ENCODE results near the gene MRPL43. TPM values are rescaled to one million over a fixed set of nuclear protein-coding genes. Genes with fewer than 3 reads are reported as not detected.

Gene MRPL43
- total RNA-seq, 2 experiments from 2014 or later: 47.0 to 50.1 TPM

DNA sequence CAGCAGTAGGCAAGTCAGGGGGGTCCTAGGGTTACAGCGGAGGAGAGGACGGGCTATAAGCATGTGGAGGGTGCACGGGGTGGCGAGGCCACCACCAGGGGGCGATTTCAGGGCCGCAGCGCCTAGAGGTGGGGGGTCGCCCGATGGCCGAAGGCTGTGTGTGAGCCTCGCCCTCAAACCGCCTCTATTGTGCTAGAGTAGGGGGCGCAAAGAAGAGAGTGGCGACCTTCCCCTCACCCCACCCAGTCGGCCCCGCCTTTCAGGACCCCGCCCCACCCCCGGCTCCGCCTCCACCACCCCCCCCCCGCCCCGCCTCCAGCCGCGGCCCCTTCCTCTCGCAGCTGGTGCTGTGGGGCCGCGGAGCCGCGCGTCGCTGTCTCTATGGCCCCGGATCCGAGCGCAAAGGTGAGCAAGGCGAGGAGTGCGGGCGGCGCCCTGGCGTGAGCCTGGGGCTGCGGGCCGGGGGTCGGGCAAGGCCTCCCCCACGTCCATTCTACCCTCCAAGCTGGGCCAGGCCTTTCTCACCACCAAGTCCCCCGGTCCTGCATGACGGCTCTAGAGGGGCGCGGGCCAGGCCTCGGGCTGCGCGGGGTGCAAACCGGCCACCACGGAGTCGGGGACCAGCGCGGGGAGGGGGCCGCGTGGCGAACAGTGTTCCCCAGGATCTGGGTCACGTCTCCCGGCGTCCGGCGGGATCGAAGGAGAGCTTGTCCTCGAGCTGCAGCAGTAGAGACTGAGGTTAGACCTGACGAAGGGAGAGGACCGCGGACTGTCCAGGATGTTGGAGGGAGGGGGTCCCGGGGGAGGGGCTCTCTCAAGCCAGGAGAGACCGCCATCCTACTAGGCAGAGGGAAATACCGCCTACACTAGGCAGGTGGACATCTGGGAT is 17.9 kb downstream of the MRPL43 start, which contains the start of gene SEMA4G:
Gene SEMA4G, plus strand, starts transcription at position 318 of the 889 bp plus-strand sequence. CDS start 3,409 bp downstream, outside the sequence.
- no peak within 1 kb of the TSS for H3K27ac Mint-ChIP-seq
- peak within 1 kb of the TSS; percentile 36 for H3K4me3 Mint-ChIP-seq
- peak; percentile 43 for DNase-seq
- intact Hi-C loops (cut with micrococcal nuclease): loop anchor here (5.0 kb wide), 1 partner anchor 43 kb away; no protein-coding TSS in a partner anchor
- no peaks in the 10 kb centered on the region for H3K27me3 Mint-ChIP-seq
- H3K36me3 Mint-ChIP-seq: no peaks in the 10 kb centered on the region
- POLR2A ChIA-PET: no interaction called here
- H3K9me3 Mint-ChIP-seq: no peaks in the 10 kb centered on the region
- CTCF ChIA-PET: interaction anchor here (1.0 to 6.5 kb wide), 3 partner anchors 11 to 46 kb away, joined by 3 to 35 read pairs (median 4); no protein-coding TSS in a partner anchor
- H3K4me1 Mint-ChIP-seq (ENCODE audit: low read depth): peaks cover 8% of the 10 kb centered on the region

DNA sequence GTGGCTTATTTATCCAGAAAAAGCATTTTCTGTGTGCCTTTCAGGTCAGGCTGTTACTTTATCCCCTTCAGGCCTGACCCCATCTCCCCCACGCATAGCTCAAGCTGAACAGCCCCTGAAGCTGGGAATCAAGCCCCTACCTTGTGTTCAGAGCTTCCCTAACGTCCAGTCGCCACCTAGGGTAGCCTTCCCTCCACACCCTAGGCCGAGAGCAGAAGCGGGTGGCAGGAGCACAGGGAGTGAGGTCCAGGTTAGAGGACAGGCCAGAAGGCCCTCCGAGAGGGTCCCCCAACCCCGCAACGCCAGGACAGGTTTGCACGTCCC is 18.5 kb downstream of the MRPL43 start:
- Mint-ChIP-seq H3K27ac (no peak overlapping the region), H3K4me1 (ENCODE audit: low read depth) (peaks cover 8% of the 10 kb centered on the region), H3K4me3 (peak overlapping the region; percentile 36), H3K36me3 (no peaks in the 10 kb centered on the region), H3K9me3 (no peaks in the 10 kb centered on the region), H3K27me3 (no peaks in the 10 kb centered on the region)
- CTCF ChIA-PET: interaction anchor here (1.0 to 6.5 kb wide), 4 partner anchors 10 to 62 kb away, joined by 3 to 35 read pairs (median 4); partner anchors contain the start of genes PDZD7 and SFXN3
- intact Hi-C loops (cut with micrococcal nuclease): loop anchor here (5.0 kb wide), 1 partner anchor 43 kb away; no protein-coding TSS in a partner anchor
- no peak for DNase-seq
- POLR2A ChIA-PET: no interaction called here

DNA sequence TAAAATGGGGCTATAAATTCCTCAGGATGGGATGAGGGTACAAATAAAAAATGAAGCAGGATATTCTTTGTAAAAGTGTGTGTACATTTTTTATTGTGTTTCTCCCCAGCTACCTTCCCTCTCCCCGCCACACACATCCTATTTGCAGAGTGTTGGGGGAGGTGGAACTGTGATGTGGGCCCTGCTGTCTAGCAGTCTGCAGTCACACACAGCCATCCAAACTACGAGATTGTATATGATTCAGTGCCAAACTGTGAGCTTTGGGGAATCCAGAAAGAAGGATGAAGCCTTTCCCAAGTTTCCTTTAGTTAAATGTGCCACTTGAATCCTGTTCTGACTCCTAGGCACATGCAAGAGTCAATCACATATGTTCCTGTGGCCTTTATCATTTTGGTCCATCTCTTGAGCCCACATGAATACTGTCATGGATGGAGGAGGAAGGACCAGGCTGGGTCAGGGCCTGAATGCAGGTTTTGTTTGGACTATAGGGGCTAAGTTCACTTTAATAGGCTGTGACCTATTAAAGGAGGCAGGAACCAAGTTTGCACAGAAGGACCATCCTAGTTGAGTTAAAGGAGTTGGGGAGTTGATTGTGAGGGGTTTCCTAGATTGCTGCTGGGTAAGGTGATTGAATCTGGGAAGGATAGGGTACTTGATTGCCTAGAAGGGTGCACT is 19.1 kb downstream of the MRPL43 start:
- Mint-ChIP-seq H3K27ac (no peak overlapping the region), H3K36me3 (peaks cover under 1% of the 10 kb centered on the region), H3K4me3 (no peak overlapping the region)

DNA sequence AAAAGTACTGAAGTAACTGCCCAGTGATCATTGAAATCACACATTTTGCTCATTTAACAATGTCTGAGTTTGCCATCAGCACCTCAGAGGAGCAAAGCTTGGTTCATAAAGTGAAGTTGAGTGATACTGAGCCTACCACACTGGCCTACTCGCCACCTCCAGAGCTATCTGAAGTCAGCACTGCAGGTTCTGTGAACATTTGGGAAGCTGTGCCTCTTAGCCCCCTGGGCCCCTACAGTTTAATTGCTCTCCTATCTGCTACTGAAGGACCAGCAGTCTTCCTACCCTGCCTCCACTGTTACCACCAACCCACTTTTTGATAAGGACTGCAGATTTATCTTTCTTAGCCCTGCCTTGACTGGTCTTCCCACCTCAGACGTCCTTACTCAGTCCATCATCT is 20.0 kb downstream of the MRPL43 start:
- Mint-ChIP-seq H3K9me3 (no peaks in the 10 kb centered on the region), H3K4me3 (no peak overlapping the region), H3K27me3 (no peaks in the 10 kb centered on the region), H3K4me1 (ENCODE audit: low read depth) (peaks cover 8% of the 10 kb centered on the region), H3K27ac (no peak overlapping the region), H3K36me3 (peaks cover 9% of the 10 kb centered on the region)
- no peak for DNase-seq
- POLR2A ChIA-PET: no interaction called here
- intact Hi-C loops (cut with micrococcal nuclease): loop anchor here (5.0 kb wide), 1 partner anchor 45 kb away; no protein-coding TSS in a partner anchor
- CTCF ChIA-PET: interaction anchor here (1.0 to 6.5 kb wide), 6 partner anchors 9 to 85 kb away, joined by 3 to 35 read pairs (median 4); partner anchors contain the start of genes PDZD7 and SFXN3

More for the DNA sequence above, 19.1 kb downstream of the MRPL43 start:
- H3K27me3 Mint-ChIP-seq: no peaks in the 10 kb centered on the region
- H3K4me1 Mint-ChIP-seq (ENCODE audit: low read depth): peaks cover 8% of the 10 kb centered on the region
- no peak for DNase-seq
- POLR2A ChIA-PET: no interaction called here
- CTCF ChIA-PET: interaction anchor here (0.6 to 6.5 kb wide), 6 partner anchors 10 to 63 kb away, joined by 3 to 35 read pairs (median 4); partner anchors contain the start of genes PDZD7 and SFXN3
- no peaks in the 10 kb centered on the region for H3K9me3 Mint-ChIP-seq
- intact Hi-C loops (cut with micrococcal nuclease): loop anchor here (5.0 kb wide), 1 partner anchor 44 kb away; no protein-coding TSS in a partner anchor

DNA sequence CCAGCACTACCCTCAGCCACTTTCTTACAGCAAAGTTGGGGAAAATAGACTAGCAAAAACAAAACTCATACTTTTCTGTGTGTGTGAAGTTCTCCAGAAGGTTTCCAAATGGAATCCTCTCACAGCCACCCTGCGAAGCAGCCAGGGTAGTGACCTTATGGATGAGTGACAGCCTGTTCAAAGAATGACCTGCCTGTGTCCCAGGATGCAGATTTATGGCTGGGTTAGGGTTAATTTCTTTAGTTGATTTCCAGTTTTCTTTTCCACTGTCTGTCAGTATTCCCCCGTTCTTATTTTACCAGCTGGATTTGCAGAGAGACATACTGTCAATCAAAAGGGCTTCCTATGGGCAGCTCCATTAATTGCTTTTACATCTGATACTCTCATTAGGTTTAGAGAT is 20.4 kb downstream of the MRPL43 start:
- H3K9me3 Mint-ChIP-seq: no peaks in the 10 kb centered on the region
- H3K36me3 Mint-ChIP-seq: peaks cover 11% of the 10 kb centered on the region
- H3K4me1 Mint-ChIP-seq (ENCODE audit: low read depth): peaks cover 8% of the 10 kb centered on the region
- POLR2A ChIA-PET: no interaction called here
- no peaks in the 10 kb centered on the region for H3K27me3 Mint-ChIP-seq
- no peak for DNase-seq
- no peak overlapping the region for H3K27ac Mint-ChIP-seq
- no peak overlapping the region for H3K4me3 Mint-ChIP-seq
- CTCF ChIA-PET: interaction anchor here (1.0 to 6.5 kb wide), 4 partner anchors 19 to 85 kb away, joined by 3 to 35 read pairs (median 4); no protein-coding TSS in a partner anchor
- intact Hi-C loops (cut with micrococcal nuclease): loop anchor here (5.0 kb wide), 1 partner anchor 45 kb away; no protein-coding TSS in a partner anchor

DNA sequence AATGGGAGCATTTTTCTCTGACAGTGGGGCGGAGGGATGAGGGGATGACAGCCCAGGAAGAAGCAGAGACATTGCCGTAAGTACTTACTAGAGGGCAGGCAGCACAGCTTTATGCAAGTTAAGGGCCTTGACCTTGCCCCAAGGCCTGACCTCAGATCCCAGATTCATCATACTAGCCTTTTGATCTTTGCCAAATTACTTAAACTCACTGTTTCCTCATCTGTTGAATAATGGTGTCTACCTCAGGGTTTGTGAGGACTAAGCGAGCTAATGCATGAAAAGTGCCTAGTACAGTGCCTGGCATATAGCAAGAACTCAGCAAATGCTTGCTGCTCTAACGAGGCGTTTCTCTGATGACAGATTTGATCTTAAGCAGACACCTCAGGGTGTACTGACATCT is 21.5 kb downstream of the MRPL43 start:
- peaks cover 8% of the 10 kb centered on the region for H3K4me1 Mint-ChIP-seq (ENCODE audit: low read depth)
- POLR2A ChIA-PET: no interaction called here
- H3K27me3 Mint-ChIP-seq: no peaks in the 10 kb centered on the region
- CTCF ChIA-PET: interaction anchor here (0.6 to 6.5 kb wide), 4 partner anchors 18 to 53 kb away, joined by 3 to 35 read pairs (median 4); no protein-coding TSS in a partner anchor
- DNase-seq: no peak
- no peaks in the 10 kb centered on the region for H3K9me3 Mint-ChIP-seq
- intact Hi-C loops (cut with micrococcal nuclease): loop anchor here (5.0 kb wide), 1 partner anchor 46 kb away; no protein-coding TSS in a partner anchor
- H3K27ac Mint-ChIP-seq: no peak overlapping the region
- no peak overlapping the region for H3K4me3 Mint-ChIP-seq
- H3K36me3 Mint-ChIP-seq: peaks cover 13% of the 10 kb centered on the region

DNA sequence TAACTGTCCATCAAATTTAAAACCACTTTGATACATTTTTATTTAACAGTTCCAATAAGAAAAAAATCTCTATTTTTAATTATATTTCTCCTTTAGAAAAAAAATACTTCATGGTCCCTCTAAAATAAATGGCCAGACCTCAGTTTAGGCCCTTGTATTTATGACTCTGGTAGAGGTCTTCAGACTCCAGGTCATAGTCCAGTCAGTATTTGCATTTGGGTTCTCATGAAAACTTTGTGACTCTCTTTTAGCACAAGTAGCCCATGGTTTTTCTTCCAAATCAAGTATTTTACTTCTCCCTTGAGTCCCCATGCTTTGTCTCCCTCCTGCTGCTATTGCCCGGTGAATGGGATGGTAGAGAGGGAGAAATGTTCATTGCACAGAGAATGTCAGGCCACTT is 23.5 kb downstream of the MRPL43 start:
- CTCF ChIA-PET: no interaction called here
- Mint-ChIP-seq H3K4me3 (no peak overlapping the region), H3K27ac (no peak overlapping the region), H3K4me1 (ENCODE audit: low read depth) (peaks cover 6% of the 10 kb centered on the region), H3K9me3 (no peaks in the 10 kb centered on the region), H3K27me3 (no peaks in the 10 kb centered on the region), H3K36me3 (peaks cover 29% of the 10 kb centered on the region)
- no peak for DNase-seq
- intact Hi-C loops (cut with micrococcal nuclease): no loop called here
- POLR2A ChIA-PET: no interaction called here

DNA sequence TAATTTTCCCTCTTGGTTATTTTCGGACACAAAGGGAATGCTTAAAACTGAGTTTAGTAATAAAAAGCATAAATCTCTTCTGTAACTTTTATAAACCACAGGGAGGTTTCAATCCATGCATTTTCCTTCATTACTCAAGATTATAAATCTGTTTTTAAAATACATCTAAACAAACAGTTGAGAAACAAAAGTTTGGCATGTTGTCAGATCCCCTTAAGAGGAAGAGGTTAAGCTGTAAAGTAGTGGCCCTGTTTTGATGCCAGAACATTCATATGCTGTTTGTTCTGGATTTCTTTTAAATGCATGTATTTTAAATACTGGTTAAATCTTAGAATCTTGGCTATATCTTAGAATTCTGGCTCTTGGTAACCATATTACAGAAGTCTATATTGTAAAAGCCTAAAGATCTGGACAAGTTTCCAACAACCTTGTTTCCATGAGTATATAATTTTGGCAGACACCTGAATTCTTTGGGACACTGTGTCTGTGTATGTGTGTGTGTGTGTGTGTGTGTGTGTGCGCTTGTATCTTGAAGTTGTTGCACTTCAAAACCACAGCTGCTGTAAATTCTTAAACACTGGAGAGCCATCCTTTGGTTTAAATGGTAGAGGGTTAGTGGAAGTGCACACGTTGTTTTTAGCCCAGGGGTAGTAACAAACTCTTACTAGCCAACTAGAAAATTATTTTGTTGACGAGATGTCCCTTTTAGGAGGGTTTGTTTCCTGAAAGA is 24.8 kb downstream of the MRPL43 start:
- intact Hi-C loops (cut with micrococcal nuclease): no loop called here
- DNase-seq: no peak
- Mint-ChIP-seq H3K4me1 (ENCODE audit: low read depth) (no peaks in the 10 kb centered on the region), H3K9me3 (no peaks in the 10 kb centered on the region), H3K27ac (no peak overlapping the region), H3K36me3 (peaks cover 32% of the 10 kb centered on the region), H3K27me3 (no peaks in the 10 kb centered on the region), H3K4me3 (no peak overlapping the region)
- ChIA-PET CTCF (no interaction called here), POLR2A (no interaction called here)

DNA sequence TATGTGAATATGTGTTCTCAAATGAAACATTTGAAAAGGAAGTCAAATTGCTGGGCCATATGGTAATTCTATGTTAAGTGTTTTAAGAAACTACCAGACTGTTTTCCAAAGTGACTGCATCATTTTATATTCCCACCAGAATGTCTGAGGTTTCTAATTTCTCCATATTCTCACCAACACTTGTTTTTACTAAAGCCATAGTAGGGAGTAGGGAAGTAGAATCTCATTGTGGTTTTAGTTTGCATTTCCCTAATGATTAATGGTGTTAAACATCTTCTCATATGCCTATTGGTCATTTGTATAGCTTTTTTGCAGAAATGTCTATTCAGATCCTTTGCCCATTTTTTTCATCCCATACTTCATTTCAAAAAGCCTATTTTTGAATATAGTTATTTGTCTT is 27.0 kb downstream of the MRPL43 start:
- peaks cover 38% of the 10 kb centered on the region for H3K36me3 Mint-ChIP-seq
- no peak overlapping the region for H3K27ac Mint-ChIP-seq
- no peaks in the 10 kb centered on the region for H3K27me3 Mint-ChIP-seq
- DNase-seq: no peak
- H3K4me3 Mint-ChIP-seq: no peak overlapping the region
- ChIA-PET POLR2A (no interaction called here), CTCF (no interaction called here)
- intact Hi-C loops (cut with micrococcal nuclease): no loop called here
- H3K9me3 Mint-ChIP-seq: no peaks in the 10 kb centered on the region
- H3K4me1 Mint-ChIP-seq (ENCODE audit: low read depth): peaks cover 5% of the 10 kb centered on the region

DNA sequence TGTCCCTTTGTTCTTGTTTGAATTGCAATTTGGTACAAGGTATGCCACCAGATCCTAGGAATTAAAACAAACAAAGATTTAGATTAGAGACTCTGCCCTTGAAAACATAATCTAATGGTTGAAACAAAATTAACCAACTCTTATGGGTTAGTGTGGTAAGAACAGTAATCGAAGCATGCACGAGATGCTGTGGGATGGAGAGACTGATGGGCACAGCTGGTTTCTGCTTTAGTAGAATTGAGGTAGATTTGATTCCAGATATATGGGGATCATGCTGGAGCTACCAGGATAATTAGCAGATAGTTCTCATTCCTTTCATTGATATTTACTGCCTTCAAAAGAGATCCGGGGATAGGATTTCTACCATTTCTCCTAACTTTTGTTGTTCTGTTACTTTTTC is 38.4 kb downstream of the MRPL43 start:
- Mint-ChIP-seq H3K4me1 (ENCODE audit: low read depth) (peaks cover 5% of the 10 kb centered on the region), H3K36me3 (peaks cover 36% of the 10 kb centered on the region), H3K9me3 (no peaks in the 10 kb centered on the region), H3K27me3 (no peaks in the 10 kb centered on the region), H3K27ac (no peak overlapping the region), H3K4me3 (no peak overlapping the region)
- no peak for DNase-seq
- intact Hi-C loops (cut with micrococcal nuclease): no loop called here
- ChIA-PET CTCF (no interaction called here), POLR2A (no interaction called here)

DNA sequence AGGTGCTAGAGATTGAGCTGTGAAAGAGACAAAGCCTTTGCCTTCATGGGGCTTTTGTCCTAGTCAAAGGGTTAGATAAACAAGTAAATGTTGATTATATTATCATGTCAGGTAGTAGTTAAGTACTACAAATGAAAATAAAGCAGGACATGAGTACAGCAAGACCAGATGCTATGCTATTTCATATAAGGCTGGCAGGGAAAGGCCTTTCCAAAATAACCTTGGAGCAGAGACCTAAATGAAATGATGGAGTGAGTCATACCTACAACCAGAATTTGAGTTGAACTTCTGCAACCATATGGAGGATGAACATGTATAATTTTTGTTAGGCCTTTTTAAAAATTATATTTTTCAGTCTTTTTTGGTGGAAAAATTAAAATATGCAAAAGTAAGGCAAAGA is 41.5 kb downstream of the MRPL43 start:
- H3K27me3 Mint-ChIP-seq: no peaks in the 10 kb centered on the region
- H3K4me3 Mint-ChIP-seq: no peak overlapping the region
- peaks cover 45% of the 10 kb centered on the region for H3K36me3 Mint-ChIP-seq
- H3K4me1 Mint-ChIP-seq (ENCODE audit: low read depth): peaks cover 15% of the 10 kb centered on the region
- intact Hi-C loops (cut with micrococcal nuclease): no loop called here
- POLR2A ChIA-PET: no interaction called here
- H3K27ac Mint-ChIP-seq: no peak overlapping the region
- CTCF ChIA-PET: no interaction called here
- no peak for DNase-seq
- no peaks in the 10 kb centered on the region for H3K9me3 Mint-ChIP-seq

All from activated CD4-positive, alpha-beta memory T cell treated with anti-CD3 and anti-CD28 coated beads for 36 hours (primary cell).